ENCODE measurements around the gene MCTP2.

MCTP2 gene

DNA sequence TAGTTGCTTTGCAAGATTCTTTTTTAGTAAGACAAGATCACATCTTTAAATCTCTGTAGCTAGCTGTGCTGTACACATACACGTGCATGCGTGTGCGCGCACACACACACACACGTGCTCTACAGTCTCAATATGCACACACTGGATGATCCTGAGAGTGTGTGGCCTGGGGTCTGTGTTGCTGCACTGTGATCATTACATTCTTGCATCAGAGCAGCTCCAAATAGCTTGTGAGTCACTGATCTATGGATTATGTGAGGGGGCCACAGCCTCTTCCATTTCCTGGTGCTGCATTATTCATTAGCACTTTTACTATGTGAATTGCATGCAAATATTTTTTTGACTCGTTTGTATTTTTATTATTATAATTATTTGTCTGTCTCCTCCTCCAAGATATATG lies 34.6 kb downstream of the MCTP2 start:
- DNase-seq: no peak

- DNase-seq: no peak
These were observed 35.4 kb downstream of the MCTP2 start for GRCh38 chr15:94266789-94267188.

- DNase-seq: no peak
These were observed 38.6 kb downstream of the MCTP2 start for GRCh38 chr15:94269954-94270353.

DNA sequence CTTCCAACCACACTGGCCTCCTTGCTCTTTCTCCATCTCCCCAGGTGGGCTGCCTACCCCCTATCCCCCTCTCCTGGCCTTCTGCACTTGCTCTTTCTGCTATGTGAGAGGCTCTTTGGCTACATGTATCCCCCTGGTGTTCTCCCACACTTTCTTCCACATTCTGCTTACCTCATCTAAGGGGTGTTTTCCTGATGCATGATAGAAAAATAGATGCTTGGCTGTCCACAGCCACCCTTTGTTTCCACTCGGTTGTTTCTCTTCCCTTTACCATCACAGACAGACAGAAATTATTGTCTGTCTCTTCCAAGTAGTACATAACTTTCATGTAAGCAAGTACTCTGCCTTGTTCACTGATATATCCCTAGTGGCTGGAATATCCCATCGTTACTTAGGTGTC lies 39.2 kb downstream of the MCTP2 start:
- DNase-seq: no peak

GRCh38 chr15:94272251-94272898 lies 41.0 kb downstream of the MCTP2 start:
- DNase-seq: no peak

DNA sequence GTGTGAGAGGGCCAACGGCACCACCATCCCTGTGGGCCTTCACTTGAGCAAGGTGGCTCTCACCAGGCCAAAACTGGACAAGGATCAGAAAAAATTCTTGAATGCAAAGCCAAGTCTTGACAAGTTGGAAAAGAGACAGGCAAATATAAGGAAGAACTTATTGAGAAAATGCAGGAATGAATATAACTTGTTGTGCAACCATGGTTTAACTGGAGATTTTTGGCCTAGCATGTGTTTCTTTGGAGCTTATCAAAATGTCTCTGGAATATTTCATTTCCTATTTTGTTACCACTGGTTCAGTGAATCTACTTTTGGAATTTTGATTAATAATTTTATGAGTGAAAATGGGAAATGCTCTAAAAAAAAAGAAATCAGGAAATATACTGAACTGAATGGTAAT lies 42.5 kb downstream of the MCTP2 start:
- DNase-seq: no peak

DNA sequence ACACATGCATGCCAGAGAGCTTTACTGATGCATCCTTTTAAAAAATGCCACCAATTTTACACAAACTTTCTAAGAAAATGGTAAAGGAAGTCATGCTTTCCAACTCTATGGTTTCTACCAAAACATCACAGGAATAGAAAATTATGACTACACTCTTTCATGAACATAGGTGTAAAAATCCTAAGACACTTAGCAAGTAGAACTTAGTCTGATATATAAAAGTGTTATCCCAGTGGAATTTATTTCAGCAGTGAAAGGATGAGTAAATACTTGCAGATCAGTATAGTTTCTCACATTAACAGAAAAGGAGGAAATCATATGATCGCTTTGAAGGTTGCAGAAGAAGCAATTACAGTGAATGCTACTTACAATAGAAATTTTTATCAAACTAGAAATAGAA lies 43.4 kb downstream of the MCTP2 start:
- DNase-seq: no peak

GRCh38 chr15:94277485-94277884 lies 46.1 kb downstream of the MCTP2 start:
- DNase-seq: no peak

DNA sequence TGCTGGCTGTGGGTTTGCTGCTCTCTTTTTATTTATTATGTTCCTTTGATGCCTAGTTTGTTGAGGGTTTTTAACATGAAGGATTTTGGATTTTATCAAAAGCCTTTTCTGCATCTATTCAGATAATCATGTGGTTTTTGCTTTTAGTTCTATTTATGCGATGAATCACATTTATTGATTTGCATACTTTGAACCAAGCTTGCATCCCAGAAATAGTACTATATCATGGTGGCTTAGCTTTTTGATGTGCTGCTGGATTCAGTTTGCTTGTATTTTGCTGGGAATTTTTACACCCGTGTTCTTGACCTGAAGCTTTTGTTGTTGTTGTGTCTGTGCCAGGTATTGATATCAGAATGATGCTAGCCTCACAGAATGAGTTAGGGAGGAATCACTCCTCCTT lies 48.4 kb downstream of the MCTP2 start:
- DNase-seq: no peak

DNA sequence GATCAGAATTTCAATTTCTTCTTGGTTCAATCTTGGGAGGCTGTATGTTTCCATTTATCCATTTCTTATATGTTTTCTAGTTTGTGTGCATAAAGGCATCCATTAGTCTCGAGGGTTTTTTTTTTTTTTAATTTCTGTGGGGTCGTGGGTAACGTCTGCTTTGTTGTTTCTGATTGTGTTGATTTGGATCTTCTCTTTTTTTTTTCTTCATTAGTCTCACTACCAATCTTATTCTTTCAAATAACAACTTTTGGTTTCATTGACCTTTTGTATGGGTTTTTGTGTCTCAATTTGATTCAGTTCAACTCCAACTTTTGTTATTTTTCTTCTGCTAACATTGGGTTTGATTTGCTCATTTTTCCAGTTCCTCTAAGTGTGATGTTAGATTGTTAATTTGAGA lies 48.9 kb downstream of the MCTP2 start:
- no peak for DNase-seq

- DNase-seq: no peak
These were observed 51.2 kb downstream of the MCTP2 start for GRCh38 chr15:94282269-94283250.

DNA sequence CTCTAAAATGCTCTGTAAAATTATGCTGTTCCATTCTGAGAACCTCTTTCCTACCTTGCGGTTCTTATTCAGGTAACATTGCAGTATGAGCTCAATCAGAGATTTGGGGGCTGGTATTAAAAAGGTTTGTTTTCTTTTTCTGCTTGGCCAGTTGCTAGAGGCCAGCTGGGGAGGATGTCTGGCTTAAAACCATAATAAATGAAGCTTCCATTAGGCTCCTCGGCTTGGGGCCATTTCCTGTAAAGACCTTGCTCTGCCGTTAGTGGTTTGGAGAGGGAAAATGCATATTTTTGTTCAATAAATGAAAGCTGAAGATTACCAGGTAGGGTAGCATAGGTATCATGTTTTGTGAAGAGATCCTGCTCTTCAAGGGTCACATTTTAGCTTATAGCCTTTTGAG lies 55.2 kb downstream of the MCTP2 start:
- no peak for DNase-seq

GRCh38 chr15:94287794-94288246 lies 56.5 kb downstream of the MCTP2 start:
- DNase-seq: no peak

DNA sequence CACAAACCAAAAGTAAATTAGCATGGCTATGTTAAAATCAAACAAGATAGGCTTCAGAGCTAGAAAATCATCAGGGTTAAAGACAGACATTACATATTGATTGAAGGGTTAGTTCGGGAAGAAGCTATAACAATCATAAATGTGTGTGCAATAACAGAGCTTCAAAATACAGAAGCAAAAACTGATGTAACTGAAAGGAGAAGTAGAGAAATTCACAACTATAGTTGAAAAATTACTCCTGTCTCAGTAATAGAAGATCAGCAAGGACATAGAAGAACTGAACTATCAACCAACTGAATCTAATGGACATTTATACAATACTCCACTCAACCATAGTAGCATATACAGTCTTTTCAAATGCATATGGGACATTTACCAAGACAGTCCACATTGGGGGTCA lies 59.4 kb downstream of the MCTP2 start:
- no peak for DNase-seq

GRCh38 chr15:94293411-94294402 lies 62.3 kb downstream of the MCTP2 start:
- DNase-seq: no peak

DNA sequence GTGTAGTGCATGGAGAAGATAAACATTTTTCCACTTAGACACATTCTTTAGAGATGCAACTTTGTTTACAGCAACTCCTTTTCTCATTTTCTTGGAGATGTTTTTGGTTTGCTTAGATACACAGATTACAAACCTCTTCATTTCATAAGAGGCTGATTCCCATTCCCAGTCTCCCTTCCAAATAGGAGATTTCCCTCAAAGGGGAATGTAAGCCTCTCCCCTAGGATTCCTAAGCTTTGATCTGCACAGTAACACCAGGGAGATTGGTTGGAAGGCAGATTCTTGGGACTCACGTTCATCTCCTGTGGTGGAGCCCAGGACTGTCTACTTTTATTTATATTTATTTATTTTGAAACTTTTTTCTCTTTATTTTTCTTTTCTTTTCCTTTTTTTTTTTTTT lies 63.2 kb downstream of the MCTP2 start:
- DNase-seq: no peak

- DNase-seq: no peak
These were observed 63.9 kb downstream of the MCTP2 start for GRCh38 chr15:94295275-94295674.

- no peak for DNase-seq
These were observed 65.4 kb downstream of the MCTP2 start for GRCh38 chr15:94296717-94297116.

- DNase-seq: no peak
These were observed 66.2 kb downstream of the MCTP2 start for GRCh38 chr15:94297558-94297957.

DNA sequence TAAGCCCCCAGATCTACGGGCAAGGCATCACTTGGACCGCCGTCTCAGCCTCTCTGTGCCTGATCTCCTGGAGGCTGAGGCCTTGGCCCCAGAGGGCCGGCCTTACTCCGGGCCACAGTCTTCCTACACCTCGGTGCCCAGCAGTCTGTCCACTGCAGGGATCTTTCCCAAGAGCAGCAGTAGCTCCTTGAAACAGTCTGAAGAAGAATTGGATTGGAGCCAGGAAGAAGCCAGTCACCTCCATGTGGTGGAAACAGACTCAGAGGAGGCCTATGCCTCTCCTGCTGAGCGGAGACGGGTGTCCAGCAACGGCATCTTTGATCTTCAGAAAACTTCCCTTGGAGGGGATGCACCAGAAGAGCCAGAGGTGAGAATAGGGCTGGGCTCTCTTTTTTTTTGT lies 67.0 kb downstream of the MCTP2 start:
- DNase-seq: no peak

DNA sequence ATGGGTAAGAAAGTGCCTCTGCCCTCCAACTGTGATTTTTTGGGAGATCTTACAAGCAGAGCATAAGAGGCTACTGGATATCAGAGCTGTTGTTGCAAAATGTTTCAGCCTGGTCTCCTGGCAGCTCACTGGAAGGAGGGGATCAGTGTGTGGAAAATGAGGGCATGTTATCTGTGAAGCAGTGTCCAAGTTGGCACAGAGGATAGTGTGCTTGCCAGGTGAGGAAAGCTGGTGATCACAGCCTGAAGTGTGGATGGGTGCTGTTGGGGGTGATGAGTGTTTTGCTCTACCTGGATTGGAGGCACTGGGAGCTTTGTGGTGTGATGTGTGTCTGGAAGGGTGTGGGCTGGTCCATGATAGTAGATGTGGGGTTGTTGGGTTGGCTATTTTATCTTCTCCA lies 69.3 kb downstream of the MCTP2 start:
- DNase-seq: no peak

GRCh38 chr15:94305133-94305532 lies 73.8 kb downstream of the MCTP2 start:
- no peak for DNase-seq

Data from stimulated activated CD4-positive, alpha-beta T cell treated with anti-CD3 and anti-CD28 coated beads, Interleukin-12 subunit alpha, Interleukin-12 subunit beta, amount 100 ng/mL, for 4 hours (primary cell).